Measurements from ENCODE around the gene TFIP11.

- TF ChIP-seq CTCF (IDR thresholded peaks at IDR 0.05) (no peak), POLR2A (IDR thresholded peaks at IDR 0.05) (no peak)
Measured at GRCh38 chr22:26525946-26526564, 13.8 kb upstream of the TFIP11 start.
